ENCODE results near the gene HAUS7.

HAUS7 gene

DNA sequence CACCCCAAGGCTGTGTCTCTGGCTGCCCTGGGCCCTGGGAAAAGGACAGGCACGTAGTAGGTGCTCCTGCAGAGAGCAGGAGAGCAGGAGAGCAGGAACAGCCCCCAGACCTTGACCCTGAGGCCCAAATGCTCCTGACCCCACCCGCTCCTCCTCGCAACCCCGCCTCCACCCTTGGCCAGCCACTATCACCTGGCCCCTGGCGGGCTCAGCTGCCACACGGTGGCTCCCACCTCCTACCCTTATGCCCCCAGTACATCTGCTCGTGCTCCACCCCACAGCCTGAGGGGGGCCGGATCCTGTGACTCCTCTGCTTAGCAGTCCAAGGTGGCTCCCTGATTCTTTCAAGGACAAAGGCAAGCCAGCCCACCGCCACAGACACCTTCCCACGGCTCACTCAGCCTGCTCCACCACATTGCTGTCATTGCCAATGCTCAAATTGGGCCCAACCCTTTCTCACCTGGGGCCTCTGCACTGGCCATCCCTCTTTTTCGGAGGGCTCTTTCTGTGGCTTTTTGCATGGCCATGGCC is 5.4 kb upstream of the HAUS7 start:
- no peak for DNase-seq

DNA sequence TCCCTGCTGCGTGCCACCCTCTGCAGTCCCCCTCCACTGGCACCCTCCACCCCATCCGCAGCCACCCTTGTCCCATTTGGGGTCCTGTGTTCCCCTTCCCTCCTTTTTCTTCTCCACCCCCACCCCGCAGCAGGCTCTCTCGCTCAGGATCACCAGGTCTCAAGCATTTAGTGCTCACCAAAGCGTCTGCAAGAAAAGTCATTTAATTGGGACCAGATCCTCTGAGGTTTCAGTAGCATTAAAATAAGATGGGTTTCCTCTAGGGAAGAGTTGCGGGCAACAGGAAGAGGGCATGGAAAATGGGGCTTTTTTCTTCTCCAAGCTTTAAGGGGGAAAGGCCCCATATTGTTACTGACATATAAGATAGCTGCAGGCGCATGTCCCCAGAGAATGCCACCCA is 4.9 kb upstream of the HAUS7 start:
- no peak for DNase-seq

DNA sequence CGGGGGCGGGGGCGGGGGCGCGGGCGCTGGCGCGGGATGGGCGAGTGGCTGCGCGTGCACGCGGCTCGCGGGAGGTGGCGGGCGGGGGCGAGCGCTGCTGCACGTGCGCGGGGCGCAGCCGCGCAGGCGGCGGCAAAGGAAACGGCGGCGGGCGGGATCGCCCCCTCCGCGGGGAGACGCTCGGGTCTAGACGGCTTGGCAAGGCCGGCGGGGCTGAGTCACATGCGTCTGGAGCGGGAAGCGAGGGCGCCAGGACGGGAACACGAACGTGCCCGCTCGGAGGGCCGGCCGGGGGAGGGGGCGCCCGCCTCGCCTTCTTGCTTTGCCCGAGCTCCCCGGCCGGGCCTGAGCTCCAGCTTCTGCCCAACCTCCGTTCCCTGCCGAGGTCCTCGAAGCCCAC is 4.3 kb upstream of the HAUS7 start:
- peak; percentile 59 for DNase-seq

DNA sequence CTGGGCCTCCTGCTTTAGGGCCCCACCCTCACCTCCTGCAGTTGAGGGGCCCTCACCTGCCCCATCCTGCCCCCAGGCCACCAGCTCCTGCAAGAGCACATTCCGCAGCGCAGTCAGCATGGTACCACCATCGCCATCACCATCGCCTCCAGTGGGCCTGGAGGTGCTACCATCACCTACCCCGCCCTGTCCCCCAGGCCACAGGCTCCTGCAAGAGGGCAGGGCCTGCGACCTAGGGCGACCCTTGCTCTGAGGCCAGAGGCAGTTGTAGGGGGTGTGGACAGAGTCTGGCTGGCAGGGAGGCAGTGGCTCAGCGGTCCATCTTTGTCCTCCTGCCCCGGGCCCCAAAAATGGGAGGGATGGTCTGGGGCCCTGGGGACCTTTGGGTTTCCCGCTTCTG is 3.9 kb upstream of the HAUS7 start:
- DNase-seq = no peak

DNA sequence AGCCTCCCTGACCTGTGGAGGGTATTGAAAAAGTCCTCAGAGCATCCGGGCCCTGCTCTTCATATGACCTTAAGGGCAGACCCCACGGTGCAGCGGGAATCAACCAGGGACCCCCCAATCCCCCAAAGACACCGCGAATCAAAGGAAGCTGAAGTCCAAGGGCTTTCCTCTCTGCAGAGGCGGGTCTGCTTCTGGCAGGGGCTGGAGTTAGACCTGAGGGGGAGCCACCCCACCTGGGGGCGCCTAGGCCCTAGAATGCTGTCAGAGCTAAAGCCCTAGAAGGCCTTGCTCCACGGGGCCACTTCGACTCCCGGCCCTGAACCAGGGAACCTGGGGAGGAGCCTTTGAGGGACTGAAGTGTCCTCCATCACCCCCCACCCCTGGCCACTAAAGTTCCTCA is 2.8 kb upstream of the HAUS7 start:
- DNase-seq = no peak

DNA sequence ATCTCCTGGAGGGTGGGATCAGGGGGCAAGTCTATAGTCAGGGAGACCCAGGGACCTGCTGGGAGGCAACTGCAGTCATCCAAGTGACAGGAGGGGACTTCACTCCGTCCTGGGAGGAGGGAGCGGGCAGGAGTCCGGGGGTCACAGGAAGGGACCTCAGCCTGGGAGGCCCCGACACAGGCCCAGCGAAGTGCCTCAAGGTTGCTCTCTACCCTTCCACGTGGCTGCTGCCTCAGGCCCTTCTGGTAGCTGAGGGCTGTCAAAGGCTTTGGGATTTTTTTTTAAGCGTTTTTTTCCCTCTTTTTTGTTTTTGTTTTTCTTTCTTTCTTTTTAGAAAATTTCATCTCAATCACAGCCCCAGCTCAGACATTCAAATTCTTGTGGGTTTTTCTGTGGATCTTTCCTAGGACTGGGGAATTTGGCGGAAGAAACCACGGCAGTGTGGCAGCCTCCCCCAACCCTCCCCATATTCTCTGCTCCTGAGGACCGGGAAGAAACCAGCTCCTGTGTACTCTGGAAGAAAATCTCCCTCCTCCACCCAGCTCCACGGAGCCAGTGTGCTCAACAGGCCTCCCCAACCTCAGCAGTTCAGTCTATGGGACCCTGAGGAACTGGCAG is 1.4 kb upstream of the HAUS7 start:
- DNase-seq = no peak

DNA sequence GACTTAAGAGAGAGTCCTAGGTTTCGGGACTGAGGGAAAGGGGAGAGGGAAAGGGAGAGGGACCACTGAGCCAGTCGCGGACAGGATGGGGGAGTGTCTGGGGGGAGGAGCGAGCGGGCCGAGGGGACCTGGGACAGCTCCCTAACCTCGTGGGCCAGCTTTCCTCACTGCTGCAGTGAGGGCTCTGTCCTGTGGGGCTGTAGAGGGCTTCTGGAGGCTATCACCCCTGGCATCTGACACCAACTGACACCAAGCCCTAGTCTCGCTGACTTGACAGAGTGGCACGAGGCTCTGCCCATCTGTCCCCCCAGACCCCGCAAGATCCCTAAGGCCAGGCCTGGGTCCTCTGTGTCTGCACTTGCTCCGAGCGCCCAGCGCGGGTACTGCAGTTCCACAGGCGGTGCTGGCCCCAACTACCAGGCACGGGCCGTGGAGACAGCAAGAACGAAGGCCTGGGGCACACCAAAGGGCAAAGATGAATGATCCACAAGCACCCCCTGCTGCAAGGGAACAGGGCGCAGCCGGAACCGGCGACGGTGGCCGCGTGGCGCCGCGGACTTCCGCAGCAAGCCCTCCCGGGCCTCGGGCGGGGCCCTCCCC is 465 bp downstream of the HAUS7 start:
- DNase-seq = peak; percentile 13

DNA sequence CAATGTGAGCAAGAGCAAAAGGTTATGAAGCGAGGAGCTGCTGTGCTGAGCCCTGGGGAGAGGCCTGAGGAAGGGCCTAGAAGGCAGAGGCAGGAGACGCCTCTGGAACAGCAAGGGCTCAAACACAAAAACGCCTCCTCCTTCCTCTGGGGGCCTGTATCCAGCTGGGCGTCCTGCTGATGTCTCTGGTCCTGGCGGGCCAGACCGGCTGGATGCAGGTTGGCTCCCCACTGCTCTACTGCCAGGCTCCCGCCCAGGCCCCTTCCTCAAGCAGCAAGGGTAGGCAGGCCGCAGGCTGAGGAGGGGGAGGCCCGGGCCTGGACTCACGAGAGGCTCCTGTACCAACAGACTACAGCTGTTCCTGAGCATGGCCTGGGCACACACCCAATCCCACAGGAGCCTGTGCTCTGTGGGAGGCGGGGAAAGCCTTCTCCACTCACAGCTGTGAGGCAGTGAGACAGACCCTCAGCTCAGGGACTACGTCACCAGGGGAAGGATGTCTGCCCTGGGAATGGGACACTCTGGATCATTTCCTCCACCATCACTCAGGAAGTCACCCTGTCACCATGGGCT is 2.3 kb downstream of the HAUS7 start:
- DNase-seq = no peak

DNA sequence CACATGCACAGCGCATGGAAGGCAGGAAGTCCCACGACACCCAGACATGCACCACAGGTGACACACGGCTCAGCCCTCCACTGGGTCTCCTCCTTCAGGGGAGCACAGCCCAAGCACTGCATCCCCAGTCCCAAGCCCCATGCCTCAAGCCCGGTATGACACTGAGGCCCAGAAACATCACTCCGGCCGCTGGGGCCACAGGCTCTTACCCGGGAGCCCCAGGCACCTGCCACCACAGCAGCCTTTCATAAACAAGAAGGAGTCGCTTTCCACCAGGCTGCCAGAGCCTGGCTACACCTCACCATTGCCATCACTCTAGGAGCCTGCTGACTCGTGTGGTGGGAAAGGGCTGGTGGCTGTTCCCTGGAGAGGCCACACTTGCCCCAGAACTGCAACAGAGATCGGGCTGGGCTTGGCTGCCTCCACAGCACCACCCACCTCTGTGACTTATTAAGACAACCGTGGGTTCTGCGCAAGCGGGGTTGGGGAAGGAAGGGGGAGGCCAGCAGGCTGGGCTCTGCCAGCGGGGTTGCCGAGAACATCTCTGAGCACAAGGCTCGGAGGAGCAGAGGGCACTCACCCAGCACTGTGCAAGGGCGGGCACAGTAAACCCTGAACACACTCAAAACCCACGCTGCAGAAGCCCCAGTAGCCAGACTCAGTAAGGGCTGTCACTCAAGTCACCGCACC is 4.5 kb downstream of the HAUS7 start:
- DNase-seq = no peak

DNA sequence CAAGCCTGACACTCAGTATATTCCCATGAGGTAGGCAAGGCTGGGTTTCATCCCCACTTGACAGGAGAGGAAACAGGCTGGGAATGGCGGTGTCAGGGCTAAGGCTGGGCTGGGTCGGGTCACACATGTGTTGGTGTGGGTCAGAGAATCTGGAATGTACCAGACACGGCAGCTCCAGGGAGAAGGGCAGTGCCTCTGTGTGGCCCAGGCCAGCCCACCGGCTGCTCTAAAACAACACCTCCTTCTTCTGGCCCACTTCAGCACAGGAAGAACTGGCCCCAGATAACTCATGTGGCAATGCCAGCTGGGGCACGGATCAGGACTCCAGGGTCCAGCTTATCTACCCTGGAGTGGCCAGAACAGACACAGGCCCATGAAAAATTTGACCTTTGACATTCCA is 6.3 kb downstream of the HAUS7 start:
- DNase-seq = no peak

DNA sequence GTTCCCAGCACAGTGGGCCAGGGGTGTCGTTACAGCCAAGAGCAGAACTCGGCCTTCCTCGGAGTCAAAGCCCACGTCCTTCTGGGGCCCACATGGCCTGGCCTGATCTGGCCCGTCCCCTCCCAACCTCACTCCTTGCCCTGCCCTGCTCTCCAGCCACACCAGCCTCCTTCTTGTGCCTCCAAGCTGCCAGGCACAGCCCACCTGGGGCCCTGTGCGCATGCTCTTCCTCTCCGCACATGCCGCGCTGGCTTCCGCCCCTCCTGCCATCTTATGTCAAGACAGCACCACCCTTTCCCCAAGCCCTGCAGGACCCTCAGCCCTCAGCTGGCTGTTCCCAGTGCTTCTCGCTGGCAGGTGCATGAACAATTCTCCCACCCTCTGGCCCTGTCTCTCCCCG is 6.8 kb downstream of the HAUS7 start:
- no peak for DNase-seq

DNA sequence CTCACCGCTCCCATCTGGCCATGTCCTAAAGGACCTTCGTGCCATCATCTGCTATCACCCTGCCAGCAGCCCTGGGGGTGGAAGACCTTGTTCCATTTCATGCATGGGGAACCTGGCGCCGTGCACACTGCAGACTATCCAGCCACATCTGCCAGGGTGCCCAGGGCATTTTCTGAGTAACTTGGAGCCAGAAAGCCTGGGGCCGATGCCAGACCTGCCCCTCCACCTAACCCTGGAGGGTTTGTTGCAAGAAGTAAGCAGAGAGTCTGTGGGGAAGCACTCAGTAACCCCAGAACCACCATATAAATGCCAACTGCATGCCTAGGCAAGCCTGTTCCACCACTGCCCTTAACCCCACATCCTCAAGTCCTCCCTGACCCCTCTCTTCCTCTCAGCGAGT is 7.3 kb downstream of the HAUS7 start:
- DNase-seq = no peak

DNA sequence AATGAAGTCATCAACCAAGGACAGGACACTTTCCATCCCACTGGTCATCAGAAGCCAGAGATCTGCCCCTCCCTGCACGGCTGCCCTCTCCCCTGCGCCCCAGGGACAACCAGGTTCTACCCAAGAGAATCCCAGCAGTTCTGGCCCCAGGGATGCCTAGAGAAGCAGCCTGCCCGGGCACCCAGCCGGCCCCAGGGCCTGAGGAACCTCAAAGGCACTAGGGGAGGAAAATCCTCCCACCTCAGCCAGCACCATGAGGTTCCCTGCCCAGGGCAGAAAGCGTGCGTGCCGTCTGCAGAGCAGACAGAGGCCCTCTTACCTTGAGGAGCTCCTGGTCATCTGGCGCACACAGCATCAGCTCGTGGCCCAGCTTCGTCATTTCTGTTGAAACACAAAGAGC is 8.1 kb downstream of the HAUS7 start:
- DNase-seq = no peak

DNA sequence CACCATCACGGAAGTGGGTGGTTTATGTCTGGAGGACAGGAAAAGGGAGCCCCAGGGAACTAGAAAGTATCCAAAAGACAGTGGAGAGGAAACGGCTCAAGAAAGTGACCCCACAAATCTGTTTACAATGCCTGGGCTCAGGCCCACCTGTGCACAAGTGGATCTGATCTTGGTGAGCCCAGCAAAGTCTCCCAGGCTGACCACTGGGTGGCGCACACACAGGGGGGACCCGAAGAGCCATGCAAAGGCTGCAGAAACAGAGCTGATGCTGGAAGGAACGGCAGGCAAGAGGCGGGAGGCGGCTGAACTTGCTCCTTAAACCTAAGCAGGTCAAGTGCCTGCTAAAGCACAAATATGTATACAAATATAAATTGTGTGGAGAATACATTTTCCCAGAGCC is 9.6 kb downstream of the HAUS7 start:
- peak; percentile 51 for DNase-seq

DNA sequence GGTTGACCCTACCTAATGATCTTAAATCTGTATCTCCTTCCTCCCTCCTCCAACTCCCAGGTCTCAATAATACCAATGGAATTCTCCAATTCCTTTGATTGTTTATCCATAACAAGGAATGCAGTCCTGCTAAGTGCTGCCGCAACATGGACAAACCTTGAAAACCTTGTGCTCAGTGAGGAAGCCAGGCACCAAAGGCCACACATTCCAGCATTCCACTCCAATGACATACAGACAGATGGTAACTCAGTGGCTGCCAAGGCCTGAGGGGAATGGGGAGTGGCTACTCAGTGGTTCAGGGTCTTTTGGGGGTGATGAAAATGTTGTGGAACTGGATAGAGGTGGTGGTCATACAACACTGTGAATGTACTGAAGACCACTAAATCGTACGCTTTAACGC is 10.4 kb downstream of the HAUS7 start:
- no peak for DNase-seq

DNA sequence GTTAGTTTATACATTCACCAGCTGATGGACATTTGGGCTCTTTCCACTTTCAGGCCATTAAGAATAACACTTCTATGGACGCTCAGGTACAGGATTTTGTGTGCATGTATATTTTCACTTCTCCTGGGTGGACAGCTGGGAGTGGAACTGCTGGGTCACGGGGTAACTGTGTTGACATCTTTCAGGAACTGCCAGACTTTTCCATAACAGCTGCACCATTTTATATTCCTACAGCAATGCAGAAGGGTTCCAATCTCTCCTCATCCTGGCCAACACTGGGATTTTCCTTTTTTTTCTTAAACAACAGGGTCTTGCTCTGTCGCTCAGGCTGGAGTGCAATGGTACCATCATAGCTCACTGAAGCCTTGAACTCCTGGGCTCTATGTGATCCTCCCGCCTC is 11.9 kb downstream of the HAUS7 start:
- no peak for DNase-seq

DNA sequence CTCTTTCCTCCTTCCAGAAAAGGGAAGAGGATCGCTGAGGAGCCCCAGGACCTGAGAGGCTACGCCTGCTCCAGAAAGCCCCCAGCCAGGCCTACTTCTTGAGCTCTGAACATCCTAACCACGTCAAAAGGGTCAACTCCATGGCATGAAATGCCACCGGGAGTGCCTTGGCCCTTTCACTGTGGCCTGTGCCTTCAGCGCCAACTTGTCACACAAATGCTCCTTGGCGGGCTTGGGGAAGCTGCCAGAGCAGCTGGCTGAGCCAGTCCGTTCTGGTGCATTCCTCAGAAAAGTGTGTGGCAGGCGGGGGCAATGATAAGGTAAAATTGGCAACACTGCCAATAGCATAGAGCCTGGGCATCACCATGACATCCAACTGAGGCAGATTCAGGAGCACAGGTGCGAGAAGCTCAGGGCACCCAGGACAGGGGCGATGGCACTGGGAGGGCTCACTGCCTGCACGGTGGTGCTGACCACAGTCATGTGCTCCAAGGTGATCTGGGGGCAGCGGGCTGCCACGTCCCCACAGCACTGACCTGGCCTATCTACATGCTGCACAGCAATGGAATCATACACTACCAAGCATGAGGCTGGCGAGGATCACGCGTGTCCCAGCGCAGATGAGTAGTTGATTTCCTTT is 12.4 kb downstream of the HAUS7 start:
- no peak for DNase-seq

DNA sequence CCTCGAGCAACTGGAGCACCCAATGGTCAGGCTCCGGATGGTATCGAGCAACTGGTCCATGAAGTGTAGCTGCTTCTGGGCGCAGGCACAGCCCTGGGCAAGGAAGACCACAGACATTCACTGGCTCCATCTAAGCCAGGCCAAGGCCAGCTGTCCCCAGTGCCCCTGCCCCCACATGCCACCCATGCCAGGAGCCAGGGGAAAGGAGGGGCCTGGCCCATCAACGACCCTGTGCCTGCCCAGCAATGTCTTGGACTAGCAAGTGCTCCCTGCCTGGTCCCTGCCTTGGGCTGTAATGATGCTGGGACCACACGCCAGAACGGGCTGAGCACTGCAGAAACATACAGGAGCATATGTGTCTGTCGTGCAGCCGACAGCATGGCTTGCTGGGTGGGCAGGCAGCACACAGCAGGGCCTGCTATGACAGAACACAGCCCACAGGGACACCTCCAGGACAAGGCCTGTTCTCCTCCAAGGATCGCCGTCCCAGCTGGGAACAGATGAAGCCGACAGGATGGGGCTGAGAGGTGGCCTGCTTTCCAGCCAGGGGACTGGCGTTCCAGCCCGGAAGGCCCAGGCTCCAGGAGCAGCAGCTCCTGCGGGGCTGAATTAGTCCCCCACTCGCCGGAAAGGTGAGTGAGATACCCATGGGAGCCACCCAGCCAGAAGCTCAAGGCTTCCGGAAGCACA is 13.1 kb downstream of the HAUS7 start:
- no peak for DNase-seq

DNA sequence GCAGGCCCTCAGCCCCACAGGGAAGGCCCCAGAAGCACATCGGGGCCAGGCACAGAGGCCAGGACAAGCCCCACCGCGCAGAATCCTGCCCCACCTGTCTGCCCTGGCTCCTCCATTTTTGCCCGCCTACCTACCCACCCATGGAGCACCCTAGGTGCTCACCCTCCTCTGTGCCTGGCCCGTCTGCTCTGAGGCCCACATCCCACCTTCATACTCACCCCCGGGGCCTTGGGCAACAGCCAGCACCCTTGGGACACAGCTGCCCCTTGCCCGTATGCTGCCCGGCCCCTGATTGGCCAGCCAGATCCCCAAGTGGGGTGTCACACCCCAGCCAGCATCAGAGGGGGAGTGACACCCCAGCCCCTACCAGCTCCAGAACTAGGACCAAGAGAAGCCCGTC is 13.7 kb downstream of the HAUS7 start:
- DNase-seq = no peak

DNA sequence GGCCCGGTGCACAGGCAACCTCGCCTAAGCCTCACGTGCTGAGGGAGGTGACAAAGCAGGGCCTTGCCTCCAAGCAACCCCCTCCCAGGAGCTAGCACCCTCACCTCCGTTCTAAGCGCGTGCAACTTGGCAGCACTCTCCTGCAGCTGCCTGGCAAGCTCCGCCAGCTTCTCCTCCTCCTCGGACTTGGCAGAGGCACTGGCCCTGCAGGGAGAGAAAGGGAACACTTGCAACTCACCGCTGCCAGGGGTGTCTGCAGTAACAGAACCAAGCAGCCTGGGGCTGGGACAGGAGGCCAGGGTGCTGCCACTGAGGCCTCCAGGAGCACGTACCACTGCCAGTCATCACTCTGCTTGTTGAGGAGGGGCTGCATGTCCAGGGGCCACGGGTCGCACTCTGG is 14.2 kb downstream of the HAUS7 start:
- DNase-seq = no peak

DNA sequence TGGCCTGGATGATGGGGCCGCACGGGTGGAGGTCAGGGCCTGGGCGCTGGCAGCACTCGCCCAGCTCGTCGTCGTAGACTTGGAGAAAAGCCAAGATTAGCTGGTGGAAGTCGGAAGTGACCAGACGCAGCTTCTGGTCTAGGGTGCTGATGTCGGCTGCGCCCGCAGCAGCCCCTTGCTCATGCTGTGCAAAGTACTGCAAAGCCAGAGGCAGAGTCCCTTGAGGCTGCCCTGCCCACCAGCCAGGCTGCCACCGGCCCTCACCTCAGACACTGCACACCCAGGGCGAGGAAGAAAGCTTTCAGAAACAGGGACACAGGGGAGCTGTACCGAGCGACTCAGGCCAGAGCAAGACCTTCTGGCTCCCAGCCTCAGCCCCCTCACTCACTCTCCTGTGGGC is 14.8 kb downstream of the HAUS7 start:
- DNase-seq = no peak

DNA sequence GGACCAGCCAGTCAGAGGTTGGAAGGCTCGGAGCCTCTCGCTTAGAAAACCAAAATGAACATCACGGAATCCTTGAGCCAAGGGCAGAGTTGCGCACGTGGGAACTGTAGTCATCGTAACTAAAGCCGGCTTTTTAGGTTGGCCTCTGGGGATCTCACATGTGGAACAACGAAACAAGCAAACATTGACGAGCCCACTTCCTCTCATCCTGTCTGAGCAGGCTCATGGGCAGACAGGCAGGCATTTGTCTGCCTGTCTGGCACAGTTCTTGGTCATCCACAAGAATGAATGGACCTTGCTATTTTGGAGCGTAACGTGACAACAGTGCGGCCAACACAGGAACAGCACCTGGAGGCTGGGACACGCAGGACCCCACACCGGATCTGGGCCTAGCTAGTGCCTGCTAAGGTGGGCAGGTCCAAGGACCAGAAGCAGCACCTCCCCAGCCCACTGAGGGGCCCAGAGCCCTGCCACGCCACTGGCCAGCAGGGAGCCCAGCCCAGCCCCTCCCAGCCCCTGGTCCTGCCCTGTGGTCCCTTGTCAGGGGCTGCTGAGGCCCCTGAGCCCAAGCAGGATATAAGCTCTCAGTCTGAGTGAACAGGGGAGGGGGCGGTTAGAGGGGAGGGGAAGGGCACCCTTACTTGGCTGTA is 15.3 kb downstream of the HAUS7 start:
- DNase-seq = no peak

DNA sequence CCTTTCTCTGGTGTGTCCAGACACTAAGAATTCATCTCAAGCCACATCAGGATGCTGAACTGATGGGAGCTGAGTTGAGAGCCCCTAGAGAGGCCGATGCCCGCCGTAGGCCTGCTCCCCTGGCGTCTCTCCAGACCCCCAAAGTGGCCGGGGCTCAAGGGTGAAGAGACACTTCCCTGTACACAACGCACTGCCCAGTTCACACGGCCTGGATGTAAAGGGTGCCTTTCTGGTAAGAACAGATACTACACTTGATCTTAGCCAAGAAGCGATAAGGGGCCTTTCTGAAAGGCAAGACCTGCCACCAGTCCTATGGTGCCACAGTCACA is 19.5 kb downstream of the HAUS7 start:
- DNase-seq = no peak

Data from CD4-positive, alpha-beta T cell treated with Interleukin-12 subunit alpha and Interleukin-12 subunit beta, for 1 hour (primary cell).